GM18520 (cell line): ENCODE data around the gene KRCC1.

Experiments used
- ATAC-seq: cut with Tn5 transposase; IDR thresholded peaks from one replicate; pipeline ENCODE4 v1.9.1; 2021; ENCODE audit not compliant: unreplicated experiment

Gene KRCC1

GRCh38 chr2:88055371-88056128, at the start of gene KRCC1:
Gene KRCC1 (minus strand): TSS chr2:88055783. CDS start chr2:88028563, 27,220 bp downstream.
- peak; percentile 94 for ATAC-seq

- no peak for ATAC-seq
These were observed 44.9 kb upstream of the KRCC1 start for GRCh38 chr2:88100489-88100858.

GRCh38 chr2:88099798-88100488, 44.4 kb upstream of the KRCC1 start:
- ATAC-seq, result no peak

- no peak for ATAC-seq
These were observed 42.9 kb upstream of the KRCC1 start for GRCh38 chr2:88098558-88098900.

GRCh38 chr2:88097891-88098557, 42.4 kb upstream of the KRCC1 start:
- ATAC-seq, result no peak

- no peak for ATAC-seq
These were observed 41.6 kb upstream of the KRCC1 start for GRCh38 chr2:88097192-88097591.

- ATAC-seq, result no peak
These were observed 41.1 kb upstream of the KRCC1 start for GRCh38 chr2:88096708-88097107.

GRCh38 chr2:88095022-88095421, 39.4 kb upstream of the KRCC1 start:
- ATAC-seq, result no peak

GRCh38 chr2:88092773-88093172, 37.2 kb upstream of the KRCC1 start:
- no peak for ATAC-seq

- no peak for ATAC-seq
These were observed 36.4 kb upstream of the KRCC1 start for GRCh38 chr2:88091943-88092342.

GRCh38 chr2:88090446-88091283, 35.1 kb upstream of the KRCC1 start:
- no peak for ATAC-seq

GRCh38 chr2:88088999-88089398, 33.4 kb upstream of the KRCC1 start:
- no peak for ATAC-seq

- no peak for ATAC-seq
These were observed 32.2 kb upstream of the KRCC1 start for GRCh38 chr2:88087763-88088162.

GRCh38 chr2:88087073-88087472, 31.5 kb upstream of the KRCC1 start:
- ATAC-seq, result no peak

- ATAC-seq, result no peak
These were observed 30.8 kb upstream of the KRCC1 start for GRCh38 chr2:88086401-88086800.

- ATAC-seq, result no peak
These were observed 30.0 kb upstream of the KRCC1 start for GRCh38 chr2:88085602-88086001.

- no peak for ATAC-seq
These were observed 29.5 kb upstream of the KRCC1 start for GRCh38 chr2:88085099-88085498.

GRCh38 chr2:88082781-88083180, 27.2 kb upstream of the KRCC1 start:
- ATAC-seq, result no peak

GRCh38 chr2:88081924-88082608, 26.5 kb upstream of the KRCC1 start:
- no peak for ATAC-seq

- no peak for ATAC-seq
These were observed 25.0 kb upstream of the KRCC1 start for GRCh38 chr2:88080545-88080944.
